Measurements from ENCODE around the gene SLC12A9. TPM values are rescaled to one million over a fixed set of nuclear protein-coding genes. Genes with fewer than 3 reads are reported as not detected.

The SLC12A9 gene
- total RNA-seq, 4 donors from 2014 or later = 15.2 to 27.9 (median 17.2) TPM

DNA sequence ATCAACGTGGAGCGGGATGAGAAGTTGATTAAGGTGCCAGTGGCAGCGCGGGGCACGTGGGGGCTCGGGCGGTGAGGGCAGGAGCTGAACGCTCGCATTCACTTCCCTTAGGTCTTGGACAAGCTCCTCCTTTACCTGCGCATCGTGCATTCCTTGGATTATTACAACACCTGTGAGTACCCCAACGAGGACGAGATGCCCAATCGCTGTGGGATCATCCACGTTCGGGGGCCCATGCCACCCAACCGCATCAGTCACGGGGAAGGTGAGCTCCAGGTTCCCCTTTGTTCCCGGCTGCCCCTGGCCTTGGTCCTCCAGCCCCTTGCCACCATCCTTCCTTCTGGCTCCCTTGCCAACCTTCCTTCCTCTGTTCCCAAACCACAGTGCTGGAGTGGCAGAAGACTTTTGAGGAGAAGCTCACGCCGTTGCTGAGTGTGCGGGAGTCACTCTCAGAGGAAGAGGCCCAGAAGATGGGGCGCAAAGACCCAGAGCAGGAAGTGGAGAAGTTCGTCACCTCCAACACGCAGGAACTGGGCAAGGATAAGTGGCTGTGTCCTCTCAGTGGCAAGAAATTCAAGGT lies 34.5 kb downstream of the SLC12A9 start:
- 88 to 89% methylated on average over 25 of the region's 25 CpGs for WGBS, 2 donors
- intact Hi-C loops (cut with DNase I) = no loop called here
- Histone ChIP-seq H3K27me3 (no peaks in the 10 kb centered on the region), H3K36me3 (peaks cover 63% of the 10 kb centered on the region in 2 donors), H3K4me3 (replicated peaks in 1 of 3) (no peak overlapping the region), H3K9me3 (no peaks in the 10 kb centered on the region), H3K27ac (no peak overlapping the region), H3K4me1 (peaks cover 17 to 21% of the 10 kb centered on the region in 2 donors)
- TF ChIP-seq, protein P1, sequence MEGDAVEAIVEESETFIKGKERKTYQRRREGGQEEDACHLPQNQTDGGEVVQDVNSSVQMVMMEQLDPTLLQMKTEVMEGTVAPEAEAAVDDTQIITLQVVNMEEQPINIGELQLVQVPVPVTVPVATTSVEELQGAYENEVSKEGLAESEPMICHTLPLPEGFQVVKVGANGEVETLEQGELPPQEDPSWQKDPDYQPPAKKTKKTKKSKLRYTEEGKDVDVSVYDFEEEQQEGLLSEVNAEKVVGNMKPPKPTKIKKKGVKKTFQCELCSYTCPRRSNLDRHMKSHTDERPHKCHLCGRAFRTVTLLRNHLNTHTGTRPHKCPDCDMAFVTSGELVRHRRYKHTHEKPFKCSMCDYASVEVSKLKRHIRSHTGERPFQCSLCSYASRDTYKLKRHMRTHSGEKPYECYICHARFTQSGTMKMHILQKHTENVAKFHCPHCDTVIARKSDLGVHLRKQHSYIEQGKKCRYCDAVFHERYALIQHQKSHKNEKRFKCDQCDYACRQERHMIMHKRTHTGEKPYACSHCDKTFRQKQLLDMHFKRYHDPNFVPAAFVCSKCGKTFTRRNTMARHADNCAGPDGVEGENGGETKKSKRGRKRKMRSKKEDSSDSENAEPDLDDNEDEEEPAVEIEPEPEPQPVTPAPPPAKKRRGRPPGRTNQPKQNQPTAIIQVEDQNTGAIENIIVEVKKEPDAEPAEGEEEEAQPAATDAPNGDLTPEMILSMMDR (IDR thresholded peaks at IDR 0.05) = no peak
- TF ChIP-seq POLR2A (IDR thresholded peaks at IDR 0.05) = no peak
- no peak for DNase-seq

DNA sequence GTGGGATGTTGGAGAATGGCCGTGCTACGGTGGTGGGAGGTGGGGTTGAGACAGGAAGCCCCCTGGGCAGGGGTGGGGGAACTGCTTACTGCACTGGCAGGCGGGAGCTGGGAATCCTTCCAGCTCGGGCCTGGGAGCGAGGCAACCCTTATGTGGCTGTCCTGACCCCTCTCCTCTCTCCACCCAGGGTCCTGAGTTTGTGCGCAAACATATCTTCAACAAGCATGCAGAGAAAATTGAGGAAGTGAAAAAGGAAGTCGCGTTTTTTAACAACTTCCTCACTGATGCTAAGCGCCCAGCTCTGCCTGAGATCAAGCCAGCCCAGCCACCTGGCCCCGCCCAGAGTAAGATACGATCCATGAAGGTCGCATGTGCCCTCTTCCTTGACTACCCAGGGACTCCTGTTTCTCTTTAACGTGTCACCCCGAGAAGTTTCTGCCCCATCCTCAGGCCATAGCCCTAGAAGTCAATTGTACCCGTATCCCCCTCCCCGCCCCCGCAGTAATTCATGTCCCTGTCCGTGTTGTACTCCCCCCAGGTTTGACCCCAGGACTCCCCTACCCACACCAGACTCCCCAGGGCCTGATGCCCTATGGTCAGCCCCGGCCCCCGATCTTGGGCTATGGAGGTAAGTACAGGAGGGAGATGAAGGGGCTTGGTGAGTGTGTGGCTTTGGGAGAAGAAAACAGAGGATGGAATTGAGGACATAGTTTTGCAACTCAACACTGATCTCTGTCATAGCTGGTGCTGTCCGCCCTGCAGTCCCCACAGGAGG lies 35.2 kb downstream of the SLC12A9 start:
- H3K36me3 ChIP-seq = peaks cover 56% of the 10 kb centered on the region in 2 donors
- peaks cover 17 to 21% of the 10 kb centered on the region in 2 donors for H3K4me1 ChIP-seq
- H3K27me3 ChIP-seq = no peaks in the 10 kb centered on the region
- H3K9me3 ChIP-seq = no peaks in the 10 kb centered on the region
- no peak for DNase-seq
- intact Hi-C loops (cut with DNase I) = no loop called here
- TF ChIP-seq, protein P1 (IDR thresholded peaks at IDR 0.05) = no peak
- TF ChIP-seq POLR2A (IDR thresholded peaks at IDR 0.05) = no peak
- no peak overlapping the region for H3K4me3 ChIP-seq (replicated peaks in 1 of 3)
- H3K27ac ChIP-seq = no peak overlapping the region
- 67 to 79% methylated on average over 21 of the region's 21 CpGs for WGBS, 2 donors

DNA sequence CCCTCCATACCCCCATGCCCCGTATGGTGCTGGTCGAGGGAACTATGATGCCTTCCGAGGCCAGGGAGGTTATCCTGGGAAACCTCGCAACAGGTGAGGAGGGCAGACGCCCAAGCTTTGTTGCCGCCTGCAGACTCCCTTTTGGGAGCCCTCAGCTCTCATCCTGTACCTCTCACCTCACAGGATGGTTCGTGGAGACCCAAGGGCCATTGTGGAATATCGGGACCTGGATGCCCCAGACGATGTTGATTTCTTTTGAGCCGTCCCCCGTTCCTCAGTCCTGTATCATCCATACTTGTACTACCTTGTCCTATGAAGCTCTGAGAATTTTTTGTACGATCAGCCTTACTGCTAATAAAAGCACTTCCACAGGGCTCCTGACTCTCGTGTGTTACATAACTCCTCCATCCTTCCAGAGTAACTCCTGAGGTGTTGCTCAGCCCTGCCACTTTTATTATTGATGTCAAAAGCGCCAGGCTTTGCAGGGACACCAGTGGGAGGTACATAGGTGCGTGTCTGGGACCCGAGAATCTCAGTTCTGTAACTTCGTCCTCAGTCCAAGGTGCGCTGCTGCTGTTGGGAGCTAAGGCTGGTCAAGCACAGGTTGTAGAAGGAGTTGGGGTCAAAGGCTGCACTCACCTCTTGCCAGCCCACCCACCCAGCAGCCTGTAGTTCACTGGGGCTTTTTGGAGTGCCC lies 35.9 kb downstream of the SLC12A9 start:
- Histone ChIP-seq H3K27ac (no peak overlapping the region), H3K27me3 (no peaks in the 10 kb centered on the region), H3K4me1 (peaks cover 17 to 21% of the 10 kb centered on the region in 2 donors), H3K36me3 (peaks cover 49% of the 10 kb centered on the region in 2 donors), H3K9me3 (no peaks in the 10 kb centered on the region), H3K4me3 (replicated peaks in 1 of 3) (peak overlapping the region in 1 of 3 donors; percentile 62)
- intact Hi-C loops (cut with DNase I) = no loop called here
- TF ChIP-seq POLR2A (IDR thresholded peaks at IDR 0.05) = no peak
- TF ChIP-seq, protein P1 (IDR thresholded peaks at IDR 0.05) = no peak
- DNase-seq = no peak
- 86% methylated on average over 18 of the region's 18 CpGs for WGBS, 2 donors

DNA sequence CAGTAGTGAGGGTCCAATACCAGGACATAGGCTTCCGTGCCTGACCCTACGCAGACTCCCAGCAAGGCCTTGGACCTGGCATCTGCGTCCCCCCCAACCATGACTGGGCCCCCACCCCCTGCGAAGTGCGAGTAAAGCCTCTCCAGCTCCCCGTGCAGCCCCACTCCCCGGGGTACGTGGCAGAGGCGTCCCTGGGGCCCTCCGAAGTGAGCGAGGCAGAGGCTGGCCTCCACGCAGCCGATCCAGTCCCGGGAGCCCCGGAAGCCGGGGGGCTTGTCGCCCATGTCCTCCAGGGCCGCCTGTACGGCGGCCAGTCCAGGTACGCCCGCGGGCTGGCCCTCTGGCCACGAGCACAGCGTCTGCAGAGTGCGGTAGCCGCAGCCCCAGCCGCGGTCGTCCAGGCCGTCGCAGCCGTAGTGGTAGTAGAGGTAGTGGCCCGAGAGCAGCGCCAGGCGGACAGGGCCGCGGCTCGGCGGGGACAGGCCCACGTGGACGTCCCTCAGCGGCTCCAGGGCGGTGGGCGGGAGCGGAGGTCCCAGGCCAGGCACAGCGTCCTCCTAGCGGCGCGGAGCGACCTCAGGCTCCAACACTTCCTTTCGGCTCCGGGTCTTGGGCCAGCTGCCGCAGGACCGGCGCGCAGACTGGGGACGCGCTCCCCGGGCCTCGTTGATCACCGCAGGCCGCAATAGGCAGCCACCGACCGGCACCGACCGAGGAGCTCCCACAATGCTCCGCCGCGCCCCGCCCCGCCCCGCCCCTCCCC lies 36.7 kb downstream of the SLC12A9 start, which contains the start of gene UFSP1:
Gene UFSP1 (minus strand): TSS at position 728 of the 763 bp plus-strand sequence. CDS start 444 bp downstream, at position 284.
- H3K4me1 ChIP-seq = peaks cover 17 to 21% of the 10 kb centered on the region in 2 donors
- intact Hi-C loops (cut with DNase I) = no loop called here
- no peak for DNase-seq
- no peaks in the 10 kb centered on the region for H3K27me3 ChIP-seq
- peaks cover 41 to 42% of the 10 kb centered on the region in 2 donors for H3K36me3 ChIP-seq
- TF ChIP-seq, protein P1 (IDR thresholded peaks at IDR 0.05) = no peak
- TF ChIP-seq POLR2A (IDR thresholded peaks at IDR 0.05) = no peak
- H3K4me3 ChIP-seq (replicated peaks in 1 of 3) = peak within 1 kb of the TSS; percentile 3 to 62 (median 40)
- no peaks in the 10 kb centered on the region for H3K9me3 ChIP-seq
- peak within 1 kb of the TSS; percentile 88 to 97 (median 92) for H3K27ac ChIP-seq
- WGBS, 2 donors = 0% methylated on average over 15 of the region's 73 CpGs; no CpG with 5 or more reads in 1 of the 2 donors
